Mammary epithelial cell (primary cell): Measurements from ENCODE around the gene CYP2E1.

Experiments
- CTCF ChIP-seq, 2 donors: IDR thresholded peaks in 1 of 2; conservative IDR thresholded peaks in 1 of 2; 2 replicates each; pipeline ENCODE4 v1.5.1; 2011 to 2012; ENCODE audit warnings: inconsistent platforms in 2 of 2, low read length in 2 of 2, mild to moderate bottlenecking in 2 of 2, control low read depth in 1 of 2, low read depth in 1 of 2; ENCODE audit not compliant: insufficient read depth in 1 of 2; ENCODE audit errors: extremely low read depth in 1 of 2
- EZH2 ChIP-seq: IDR thresholded peaks from 2 replicates; pipeline ENCODE4 v1.6.1; 2012; ENCODE audit warnings: low read length, inconsistent platforms, borderline replicate concordance

- TF ChIP-seq CTCF (conservative IDR thresholded peaks at IDR 0.05 in 1 of 2, IDR thresholded peaks at IDR 0.05 in 1 of 2; ENCODE audit: extremely low read depth in 1 of 2, insufficient read depth in 1 of 2, low read depth in 1 of 2, low read length in 2 of 2) (no peak), EZH2 (no peak)
Observed at GRCh38 chr10:133489816-133490588, 37.2 kb upstream of the CYP2E1 start.
